Measurements from ENCODE around the gene PALM. TPM values are rescaled to one million over a fixed set of nuclear protein-coding genes. Genes with fewer than 3 reads are reported as not detected.

Gene PALM
- total and polyA plus RNA-seq, 2 experiments from 2014 or later = 23.0 to 105 TPM

DNA sequence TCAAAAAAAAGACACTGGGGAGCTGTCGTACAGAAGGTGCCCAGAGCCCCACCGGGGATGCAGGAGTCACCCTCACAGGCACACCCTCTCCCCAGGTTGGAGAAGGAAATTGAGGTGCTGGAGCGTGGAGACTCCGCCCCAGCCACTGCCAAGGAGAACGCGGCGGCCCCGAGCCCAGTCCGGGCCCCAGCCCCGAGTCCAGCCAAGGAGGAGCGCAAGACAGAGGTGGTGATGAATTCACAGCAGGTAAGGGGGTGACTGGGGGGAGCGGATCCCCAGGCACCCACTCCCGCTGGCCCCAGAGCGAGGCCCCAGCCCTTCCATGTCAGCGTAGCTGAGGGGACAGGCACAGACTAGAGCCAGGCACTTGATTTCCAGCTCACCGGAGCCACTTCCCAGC, 22.3 kb downstream of the PALM start:
- no peak for DNase-seq (ENCODE audit: low read depth in 1 of 2, low spot score in 1 of 2)
- Histone ChIP-seq H3K9me3 (ENCODE audit: low read depth) (no peaks in the 10 kb centered on the region), H3K4me1 (ENCODE audit: low read depth) (no peaks in the 10 kb centered on the region), H3K36me3 (no peaks in the 10 kb centered on the region), H3K27me3 (no peaks in the 10 kb centered on the region), H3K27ac (no peak overlapping the region), H3K4me3 (no peak overlapping the region)
- TF ChIP-seq, protein P1, sequence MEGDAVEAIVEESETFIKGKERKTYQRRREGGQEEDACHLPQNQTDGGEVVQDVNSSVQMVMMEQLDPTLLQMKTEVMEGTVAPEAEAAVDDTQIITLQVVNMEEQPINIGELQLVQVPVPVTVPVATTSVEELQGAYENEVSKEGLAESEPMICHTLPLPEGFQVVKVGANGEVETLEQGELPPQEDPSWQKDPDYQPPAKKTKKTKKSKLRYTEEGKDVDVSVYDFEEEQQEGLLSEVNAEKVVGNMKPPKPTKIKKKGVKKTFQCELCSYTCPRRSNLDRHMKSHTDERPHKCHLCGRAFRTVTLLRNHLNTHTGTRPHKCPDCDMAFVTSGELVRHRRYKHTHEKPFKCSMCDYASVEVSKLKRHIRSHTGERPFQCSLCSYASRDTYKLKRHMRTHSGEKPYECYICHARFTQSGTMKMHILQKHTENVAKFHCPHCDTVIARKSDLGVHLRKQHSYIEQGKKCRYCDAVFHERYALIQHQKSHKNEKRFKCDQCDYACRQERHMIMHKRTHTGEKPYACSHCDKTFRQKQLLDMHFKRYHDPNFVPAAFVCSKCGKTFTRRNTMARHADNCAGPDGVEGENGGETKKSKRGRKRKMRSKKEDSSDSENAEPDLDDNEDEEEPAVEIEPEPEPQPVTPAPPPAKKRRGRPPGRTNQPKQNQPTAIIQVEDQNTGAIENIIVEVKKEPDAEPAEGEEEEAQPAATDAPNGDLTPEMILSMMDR (IDR thresholded peaks at IDR 0.05; ENCODE audit: low read depth, low read length) = no peak

DNA sequence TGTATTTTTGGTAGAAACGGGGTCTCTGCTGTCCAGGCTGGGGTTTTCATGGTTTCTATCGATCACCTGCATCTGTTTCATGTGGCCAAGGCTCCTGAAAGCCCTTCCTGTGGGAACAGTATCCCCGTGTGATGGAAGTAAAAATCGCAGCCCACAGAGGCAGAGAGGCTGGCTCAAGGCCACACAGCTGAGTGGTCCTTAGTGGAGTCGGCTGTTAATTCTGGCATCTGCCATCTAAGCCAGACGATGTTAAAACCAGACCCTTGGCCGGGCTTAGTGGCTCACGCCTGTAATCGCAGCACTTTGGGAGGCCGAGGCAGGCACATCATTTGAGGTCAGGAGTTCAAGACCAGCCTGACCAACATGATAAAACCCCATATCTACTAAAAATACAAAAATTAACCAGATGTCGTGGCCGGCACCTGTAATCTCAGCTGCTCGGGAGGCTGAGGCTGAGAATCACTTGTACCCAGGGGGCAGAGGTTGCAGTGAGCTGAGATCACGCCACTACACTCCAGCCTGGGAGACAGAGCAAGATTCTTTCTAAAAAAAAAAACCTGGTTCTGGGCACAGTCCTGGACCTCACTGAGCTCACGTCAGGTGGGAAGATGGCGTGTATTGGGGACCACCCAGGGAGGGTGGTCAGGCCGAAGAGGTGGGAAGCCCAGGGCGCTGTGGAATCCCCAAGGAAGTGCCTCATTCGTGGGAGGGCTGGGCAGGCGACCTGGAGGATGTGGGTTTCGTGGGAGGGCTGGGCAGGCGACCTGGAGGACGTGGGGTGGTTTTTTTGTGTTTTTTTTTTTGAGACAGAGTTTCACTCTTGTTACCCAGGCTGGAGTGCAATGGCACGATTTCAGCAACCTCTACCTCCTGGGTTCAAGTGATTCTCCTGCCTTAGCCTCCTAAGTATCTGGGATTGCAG, 23.7 kb downstream of the PALM start:
- DNase-seq (ENCODE audit: low read depth in 1 of 2, low spot score in 1 of 2) = no peak
- Histone ChIP-seq H3K4me3 (no peak overlapping the region), H3K27ac (no peak overlapping the region), H3K4me1 (ENCODE audit: low read depth) (no peaks in the 10 kb centered on the region), H3K36me3 (no peaks in the 10 kb centered on the region), H3K9me3 (ENCODE audit: low read depth) (no peaks in the 10 kb centered on the region), H3K27me3 (no peaks in the 10 kb centered on the region)
- TF ChIP-seq, protein P1 (IDR thresholded peaks at IDR 0.05; ENCODE audit: low read depth, low read length) = no peak

DNA sequence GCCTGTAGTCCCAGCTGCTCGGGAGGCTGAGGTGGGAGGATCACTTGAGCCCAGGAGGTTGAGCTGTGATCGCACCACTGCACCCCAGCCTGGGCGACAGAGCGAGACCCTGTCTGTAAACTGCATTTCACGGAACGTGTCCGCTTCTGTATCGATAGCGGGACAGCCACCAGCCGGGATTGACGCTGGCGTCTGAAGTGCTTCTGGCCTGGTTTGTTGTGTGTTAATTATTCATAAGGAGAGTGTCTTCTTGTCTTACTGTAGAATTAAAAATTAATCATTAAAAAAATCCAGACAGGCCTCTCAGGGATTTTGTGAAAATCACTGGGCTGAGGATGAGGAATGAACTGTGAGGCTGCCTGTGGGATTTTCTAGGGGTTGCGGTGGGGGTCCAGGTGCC, 26.0 kb downstream of the PALM start:
- H3K9me3 ChIP-seq (ENCODE audit: low read depth) = no peaks in the 10 kb centered on the region

DNA sequence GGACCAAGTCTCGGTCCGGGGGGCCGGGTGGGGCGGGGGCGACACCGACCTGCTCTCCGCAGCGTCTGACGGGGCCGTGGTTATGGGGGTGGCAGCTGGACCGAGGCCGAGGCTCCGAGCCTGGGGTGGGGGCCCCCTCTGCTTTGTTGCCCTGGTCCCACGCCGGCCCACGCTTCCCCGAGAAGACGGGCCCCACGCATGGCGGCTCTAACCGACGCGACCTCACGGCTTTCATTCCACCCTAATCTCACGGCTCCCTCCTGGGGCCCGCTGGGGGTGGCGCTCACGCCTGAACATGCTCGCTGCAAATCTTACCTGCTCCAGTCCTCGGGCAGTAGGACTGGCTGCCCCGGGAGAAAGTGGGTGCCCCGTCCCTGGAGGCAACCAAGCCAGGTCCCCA, 27.4 kb downstream of the PALM start:
- H3K4me1 ChIP-seq (ENCODE audit: low read depth) = no peaks in the 10 kb centered on the region
- no peak overlapping the region for H3K27ac ChIP-seq
- TF ChIP-seq, protein P1 (IDR thresholded peaks at IDR 0.05; ENCODE audit: low read depth, low read length) = no peak
- H3K9me3 ChIP-seq (ENCODE audit: low read depth) = no peaks in the 10 kb centered on the region
- no peaks in the 10 kb centered on the region for H3K36me3 ChIP-seq
- no peaks in the 10 kb centered on the region for H3K27me3 ChIP-seq
- DNase-seq (ENCODE audit: low read depth in 1 of 2, low spot score in 1 of 2) = no peak
- no peak overlapping the region for H3K4me3 ChIP-seq

More for the DNA sequence above, 26.0 kb downstream of the PALM start:
- TF ChIP-seq, protein P1 (IDR thresholded peaks at IDR 0.05; ENCODE audit: low read depth, low read length) = no peak
- Histone ChIP-seq H3K4me1 (ENCODE audit: low read depth) (no peaks in the 10 kb centered on the region), H3K27me3 (no peaks in the 10 kb centered on the region), H3K36me3 (no peaks in the 10 kb centered on the region), H3K4me3 (no peak overlapping the region), H3K27ac (no peak overlapping the region)
- no peak for DNase-seq (ENCODE audit: low read depth in 1 of 2, low spot score in 1 of 2)

DNA sequence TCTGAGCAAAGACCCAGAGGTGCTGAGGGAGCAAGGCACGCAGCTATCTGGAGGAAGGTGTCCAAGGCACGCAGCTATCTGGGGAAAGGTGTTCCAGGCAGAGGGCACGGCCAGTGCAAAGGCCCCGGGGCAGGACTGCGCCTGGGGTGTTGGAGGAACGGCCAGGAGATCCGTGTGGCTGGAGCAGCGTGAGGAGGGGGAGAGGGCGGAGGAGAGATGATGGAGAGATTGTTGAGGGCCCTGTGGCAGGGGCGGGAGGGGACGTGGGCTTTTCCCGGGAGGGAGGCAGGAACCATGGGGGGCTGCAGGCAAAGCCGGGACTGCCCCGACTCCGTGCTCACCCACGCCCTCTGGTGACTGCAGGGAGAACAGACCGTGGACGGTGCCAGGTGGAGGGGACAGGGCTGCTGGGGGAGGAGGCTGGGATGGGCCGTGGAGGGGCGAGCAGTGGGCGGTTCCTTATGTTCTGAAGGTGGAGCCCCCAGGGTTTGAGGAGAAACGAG, 28.9 kb downstream of the PALM start:
- Histone ChIP-seq H3K4me1 (ENCODE audit: low read depth) (no peaks in the 10 kb centered on the region), H3K4me3 (no peak overlapping the region), H3K27ac (no peak overlapping the region), H3K36me3 (no peaks in the 10 kb centered on the region), H3K27me3 (no peaks in the 10 kb centered on the region), H3K9me3 (ENCODE audit: low read depth) (no peaks in the 10 kb centered on the region)
- peak; percentile 45 to 53 for DNase-seq (ENCODE audit: low read depth in 1 of 2, low spot score in 1 of 2)
- TF ChIP-seq, protein P1 (IDR thresholded peaks at IDR 0.05; ENCODE audit: low read depth, low read length) = peak; percentile 61
